A549 (cell line): ENCODE results near the gene CACNA1H.

Experiments
- CTCF ChIP-seq: fragments of >200 bp; sonication (Bioruptor Twin); formaldehyde crosslinking; IDR thresholded peaks from 3 replicates; pipeline ENCODE4 v1.5.1; 2016
- USF2 ChIP-seq: fragments of 450-650 bp; IDR thresholded peaks from 2 replicates; pipeline ENCODE4 v1.6.1; 2014; ENCODE audit warnings: antibody characterized with exemption

GRCh38 chr16:1162701-1163566, 10.0 kb downstream of the CACNA1H start:
- TF ChIP-seq CTCF (no peak), USF2 (no peak)
